ENCODE measurements around the gene MADD. TPM values are rescaled to one million over a fixed set of nuclear protein-coding genes. Genes with fewer than 3 reads are reported as not detected.

MADD gene
- total RNA-seq, 4 donors from 2014 or later: 47.8 to 83.2 (median 72.9) TPM

DNA sequence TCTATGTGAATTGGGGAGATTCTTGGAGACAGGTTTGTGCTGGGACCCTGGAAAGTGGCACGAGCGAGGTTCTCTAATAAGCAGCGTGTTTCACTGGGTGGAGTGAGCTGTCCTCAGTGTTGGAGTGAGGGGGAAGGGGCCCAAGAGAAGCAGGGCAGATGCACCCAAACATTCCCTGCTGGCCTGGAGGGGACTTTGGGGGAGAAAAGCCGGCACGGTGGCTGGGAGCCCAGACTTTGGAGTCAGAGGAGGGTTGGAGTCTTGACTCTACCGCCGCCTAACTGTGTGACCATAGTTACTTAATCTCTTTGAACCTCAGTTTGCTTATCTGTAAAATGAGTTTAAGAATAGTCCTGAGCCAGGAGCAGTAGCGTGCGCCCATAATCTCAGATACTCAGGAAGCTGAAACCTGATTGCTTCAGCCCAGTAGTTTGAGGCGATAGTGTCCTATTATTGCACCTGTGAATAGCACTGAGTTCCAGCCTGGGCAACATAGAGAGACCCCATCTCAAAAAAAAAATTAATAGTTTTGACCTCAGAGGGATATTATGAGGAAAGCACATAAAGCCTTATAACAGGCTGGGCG is 11.5 kb upstream of the MADD start:
- no peak for DNase-seq
- peak overlapping the region; percentile 20 to 81 (median 68) for H3K27ac ChIP-seq

DNA sequence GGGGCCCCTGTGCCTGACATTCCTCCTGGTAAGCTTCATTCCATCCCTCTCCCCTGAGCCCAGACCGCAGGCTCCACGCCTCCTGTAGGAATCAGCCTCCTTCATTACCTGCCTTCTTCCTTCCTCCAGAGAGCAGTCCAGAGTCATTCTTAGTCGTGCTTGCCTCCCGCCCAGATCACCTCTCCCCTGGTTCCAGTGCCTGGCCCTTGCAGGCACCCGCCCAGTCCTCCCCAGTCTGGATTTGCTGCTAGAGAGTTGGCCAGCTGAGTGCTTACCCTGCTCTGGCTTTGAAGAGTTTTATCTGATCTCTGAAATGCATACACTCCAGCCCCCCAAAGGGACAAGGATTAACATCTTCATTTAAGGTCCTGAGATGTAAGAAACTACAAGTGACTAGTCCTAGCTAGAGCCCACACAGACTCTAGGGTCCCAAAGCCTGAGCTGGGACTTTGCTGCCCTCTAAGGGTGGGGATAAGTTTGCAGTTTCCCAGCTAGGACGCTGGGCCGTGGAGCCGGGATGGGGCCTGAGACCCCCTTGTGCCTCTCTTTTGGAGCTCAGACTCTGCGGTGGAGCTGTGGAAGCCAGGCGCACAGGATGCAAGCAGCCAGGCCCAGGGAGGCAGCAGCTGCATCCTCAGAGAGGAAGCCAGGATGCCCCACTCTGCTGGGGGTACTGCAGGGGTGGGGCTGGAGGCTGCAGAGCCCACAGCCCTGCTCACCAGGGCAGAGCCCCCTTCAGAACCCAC is 10.5 kb upstream of the MADD start:
- Histone ChIP-seq H3K27me3 (no peaks in the 10 kb centered on the region), H3K4me3 (peak overlapping the region in 1 of 4 donors; percentile 57), H3K36me3 (no peaks in the 10 kb centered on the region), H3K27ac (peak overlapping the region in 2 of 4 donors; percentile 0 to 81), H3K4me1 (peaks cover 0 to 52% (median 5%) of the 10 kb centered on the region in 4 donors), H3K9me3 (no peaks in the 10 kb centered on the region)
- TF ChIP-seq, protein P1, sequence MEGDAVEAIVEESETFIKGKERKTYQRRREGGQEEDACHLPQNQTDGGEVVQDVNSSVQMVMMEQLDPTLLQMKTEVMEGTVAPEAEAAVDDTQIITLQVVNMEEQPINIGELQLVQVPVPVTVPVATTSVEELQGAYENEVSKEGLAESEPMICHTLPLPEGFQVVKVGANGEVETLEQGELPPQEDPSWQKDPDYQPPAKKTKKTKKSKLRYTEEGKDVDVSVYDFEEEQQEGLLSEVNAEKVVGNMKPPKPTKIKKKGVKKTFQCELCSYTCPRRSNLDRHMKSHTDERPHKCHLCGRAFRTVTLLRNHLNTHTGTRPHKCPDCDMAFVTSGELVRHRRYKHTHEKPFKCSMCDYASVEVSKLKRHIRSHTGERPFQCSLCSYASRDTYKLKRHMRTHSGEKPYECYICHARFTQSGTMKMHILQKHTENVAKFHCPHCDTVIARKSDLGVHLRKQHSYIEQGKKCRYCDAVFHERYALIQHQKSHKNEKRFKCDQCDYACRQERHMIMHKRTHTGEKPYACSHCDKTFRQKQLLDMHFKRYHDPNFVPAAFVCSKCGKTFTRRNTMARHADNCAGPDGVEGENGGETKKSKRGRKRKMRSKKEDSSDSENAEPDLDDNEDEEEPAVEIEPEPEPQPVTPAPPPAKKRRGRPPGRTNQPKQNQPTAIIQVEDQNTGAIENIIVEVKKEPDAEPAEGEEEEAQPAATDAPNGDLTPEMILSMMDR (IDR thresholded peaks at IDR 0.05): peak in 4 of 6 experiments; percentile 46 to 72 (median 61)
- no peak for TF ChIP-seq POLR2A (IDR thresholded peaks at IDR 0.05)
- DNase-seq: peak in 1 of 3 donors; percentile 56

More for the DNA sequence above, 11.5 kb upstream of the MADD start:
- TF ChIP-seq, protein P1 (IDR thresholded peaks at IDR 0.05): no peak
- TF ChIP-seq POLR2A (IDR thresholded peaks at IDR 0.05): no peak
- Histone ChIP-seq H3K9me3 (no peaks in the 10 kb centered on the region), H3K36me3 (no peaks in the 10 kb centered on the region), H3K4me3 (peak overlapping the region in 3 of 4 donors; percentile 31 to 58 (median 57)), H3K4me1 (peaks cover 0 to 62% (median 8%) of the 10 kb centered on the region in 4 donors), H3K27me3 (no peaks in the 10 kb centered on the region)

DNA sequence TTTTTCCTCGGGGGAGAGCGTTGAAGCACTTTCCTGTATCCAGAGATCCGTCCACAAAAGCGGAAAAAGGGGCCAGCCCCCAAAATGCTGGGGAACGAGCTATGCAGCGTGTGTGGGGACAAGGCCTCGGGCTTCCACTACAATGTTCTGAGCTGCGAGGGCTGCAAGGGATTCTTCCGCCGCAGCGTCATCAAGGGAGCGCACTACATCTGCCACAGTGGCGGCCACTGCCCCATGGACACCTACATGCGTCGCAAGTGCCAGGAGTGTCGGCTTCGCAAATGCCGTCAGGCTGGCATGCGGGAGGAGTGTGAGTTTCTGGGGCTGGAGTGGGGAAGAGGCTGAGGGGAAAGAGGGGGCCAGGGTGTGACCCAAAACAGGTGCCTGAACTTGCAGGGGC is 9.6 kb upstream of the MADD start:
- H3K4me3 ChIP-seq: no peak overlapping the region
- H3K36me3 ChIP-seq: no peaks in the 10 kb centered on the region
- no peak overlapping the region for H3K27ac ChIP-seq
- H3K4me1 ChIP-seq: peaks cover 0 to 48% (median 1%) of the 10 kb centered on the region in 4 donors
- TF ChIP-seq, protein P1 (IDR thresholded peaks at IDR 0.05): no peak
- TF ChIP-seq POLR2A (IDR thresholded peaks at IDR 0.05): no peak
- no peaks in the 10 kb centered on the region for H3K27me3 ChIP-seq
- H3K9me3 ChIP-seq: no peaks in the 10 kb centered on the region
- no peak for DNase-seq

DNA sequence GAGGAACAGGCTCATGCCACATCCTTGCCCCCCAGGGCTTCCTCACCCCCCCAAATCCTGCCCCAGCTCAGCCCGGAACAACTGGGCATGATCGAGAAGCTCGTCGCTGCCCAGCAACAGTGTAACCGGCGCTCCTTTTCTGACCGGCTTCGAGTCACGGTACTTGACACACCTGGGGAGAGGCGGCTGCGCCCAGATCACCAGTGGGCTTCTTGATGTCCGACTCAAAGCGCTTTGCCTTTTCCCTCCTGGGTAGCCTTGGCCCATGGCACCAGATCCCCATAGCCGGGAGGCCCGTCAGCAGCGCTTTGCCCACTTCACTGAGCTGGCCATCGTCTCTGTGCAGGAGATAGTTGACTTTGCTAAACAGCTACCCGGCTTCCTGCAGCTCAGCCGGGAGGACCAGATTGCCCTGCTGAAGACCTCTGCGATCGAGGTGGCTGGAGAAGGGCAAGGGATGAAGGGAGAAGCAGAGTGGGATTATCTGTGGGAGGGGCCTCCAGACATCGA is 8.6 kb upstream of the MADD start:
- TF ChIP-seq POLR2A (IDR thresholded peaks at IDR 0.05): no peak
- TF ChIP-seq, protein P1 (IDR thresholded peaks at IDR 0.05): no peak
- H3K9me3 ChIP-seq: no peaks in the 10 kb centered on the region
- H3K27me3 ChIP-seq: no peaks in the 10 kb centered on the region
- no peak overlapping the region for H3K4me3 ChIP-seq
- no peaks in the 10 kb centered on the region for H3K36me3 ChIP-seq
- no peak overlapping the region for H3K27ac ChIP-seq
- no peak for DNase-seq
- H3K4me1 ChIP-seq: peaks cover 0 to 42% (median 1%) of the 10 kb centered on the region in 4 donors

DNA sequence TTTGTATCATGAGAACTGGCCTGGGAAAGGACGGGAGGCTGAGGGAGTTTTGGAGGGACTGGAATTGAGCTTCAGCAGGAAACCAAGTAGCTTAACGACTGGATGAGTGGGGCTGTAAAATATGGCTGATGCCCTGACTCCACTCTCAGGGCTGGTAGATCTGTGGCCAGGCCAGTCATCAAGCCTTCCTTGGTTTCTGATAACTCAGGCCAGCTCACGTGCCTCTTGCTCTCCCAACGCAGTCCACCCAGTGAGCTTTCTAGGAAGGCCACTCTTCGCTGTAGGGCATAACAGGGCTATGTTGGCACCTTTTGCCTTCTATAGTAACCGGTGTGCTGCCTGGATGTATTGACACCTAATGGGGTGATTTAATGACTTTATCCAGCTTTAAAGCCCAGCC is 5.8 kb upstream of the MADD start:
- TF ChIP-seq POLR2A (IDR thresholded peaks at IDR 0.05): no peak
- TF ChIP-seq, protein P1 (IDR thresholded peaks at IDR 0.05): no peak
- no peaks in the 10 kb centered on the region for H3K27me3 ChIP-seq
- H3K9me3 ChIP-seq: no peaks in the 10 kb centered on the region
- H3K4me3 ChIP-seq: no peak overlapping the region
- H3K4me1 ChIP-seq: peaks cover 0 to 27% (median 5%) of the 10 kb centered on the region in 4 donors
- DNase-seq: no peak
- H3K36me3 ChIP-seq: no peaks in the 10 kb centered on the region
- H3K27ac ChIP-seq: no peak overlapping the region
